Testis (tissue), 2 donors: ENCODE data around the gene CCNG2.

ENCODE experiments used
- POLR2A ChIP-seq: fragments of 450-650 bp; IDR thresholded peaks from one replicate; pipeline ENCODE4 v1.6.1; 2017; ENCODE audit warnings: antibody characterized with exemption, mild to moderate bottlenecking, moderate library complexity
- TF ChIP-seq, protein P1 (sequence below), 3 experiments: fragments of 450-650 bp in 2 of 3; fragments of 200-600 bp in 1 of 3; sonication (generic) in 1 of 3; IDR thresholded peaks; one replicate each; pipeline ENCODE4 v1.5.1; 2016 to 2019; ENCODE audit warnings: antibody characterized with exemption in 3 of 3, mild to moderate bottlenecking in 2 of 3, moderate library complexity in 1 of 3

DNA sequence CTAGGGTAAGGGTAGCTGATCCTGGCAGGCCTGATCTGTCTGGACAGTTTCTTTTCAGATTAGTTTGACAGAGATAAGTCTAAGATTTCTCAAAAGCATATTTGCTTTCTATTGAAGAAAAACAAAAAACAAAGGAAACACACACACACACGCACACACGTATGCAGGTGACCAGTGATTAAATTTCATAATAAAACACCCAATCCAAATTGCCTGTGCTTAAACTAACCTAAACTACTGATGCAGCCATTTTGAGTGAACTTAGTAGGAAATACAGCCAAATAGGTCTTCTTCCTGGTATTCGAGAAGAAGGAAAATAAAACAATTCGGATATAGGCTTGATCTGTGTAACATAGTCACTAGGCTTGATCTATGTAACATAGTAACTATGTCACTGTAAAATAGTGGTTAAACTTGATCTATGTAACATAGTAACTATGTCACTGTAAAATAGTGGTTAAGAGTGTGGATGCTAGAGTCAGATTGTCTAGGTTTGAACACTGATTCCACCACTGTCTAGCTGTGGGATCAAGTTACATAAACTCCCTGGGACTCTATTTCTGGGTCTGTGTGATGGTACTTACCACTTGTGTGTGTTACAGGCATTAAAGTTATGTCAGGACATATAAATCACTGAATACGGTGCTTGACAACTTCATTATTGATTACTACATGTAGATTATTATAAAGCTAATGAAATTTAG lies 9.8 kb upstream of the CCNG2 start:
- TF ChIP-seq, protein P1, sequence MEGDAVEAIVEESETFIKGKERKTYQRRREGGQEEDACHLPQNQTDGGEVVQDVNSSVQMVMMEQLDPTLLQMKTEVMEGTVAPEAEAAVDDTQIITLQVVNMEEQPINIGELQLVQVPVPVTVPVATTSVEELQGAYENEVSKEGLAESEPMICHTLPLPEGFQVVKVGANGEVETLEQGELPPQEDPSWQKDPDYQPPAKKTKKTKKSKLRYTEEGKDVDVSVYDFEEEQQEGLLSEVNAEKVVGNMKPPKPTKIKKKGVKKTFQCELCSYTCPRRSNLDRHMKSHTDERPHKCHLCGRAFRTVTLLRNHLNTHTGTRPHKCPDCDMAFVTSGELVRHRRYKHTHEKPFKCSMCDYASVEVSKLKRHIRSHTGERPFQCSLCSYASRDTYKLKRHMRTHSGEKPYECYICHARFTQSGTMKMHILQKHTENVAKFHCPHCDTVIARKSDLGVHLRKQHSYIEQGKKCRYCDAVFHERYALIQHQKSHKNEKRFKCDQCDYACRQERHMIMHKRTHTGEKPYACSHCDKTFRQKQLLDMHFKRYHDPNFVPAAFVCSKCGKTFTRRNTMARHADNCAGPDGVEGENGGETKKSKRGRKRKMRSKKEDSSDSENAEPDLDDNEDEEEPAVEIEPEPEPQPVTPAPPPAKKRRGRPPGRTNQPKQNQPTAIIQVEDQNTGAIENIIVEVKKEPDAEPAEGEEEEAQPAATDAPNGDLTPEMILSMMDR (IDR thresholded peaks at IDR 0.05): no peak
- no peak for TF ChIP-seq POLR2A
